ENCODE data around the gene TMOD1.
"Not testable (repeated sequence)": the region's sequence is repeated elsewhere in the genome, so short reads cannot be mapped to it uniquely, and the experiment has no call there.

GRCh38 chr9:97574101-97574571 lies 72.7 kb downstream of the TMOD1 start:
- TF ChIP-seq, protein P1, sequence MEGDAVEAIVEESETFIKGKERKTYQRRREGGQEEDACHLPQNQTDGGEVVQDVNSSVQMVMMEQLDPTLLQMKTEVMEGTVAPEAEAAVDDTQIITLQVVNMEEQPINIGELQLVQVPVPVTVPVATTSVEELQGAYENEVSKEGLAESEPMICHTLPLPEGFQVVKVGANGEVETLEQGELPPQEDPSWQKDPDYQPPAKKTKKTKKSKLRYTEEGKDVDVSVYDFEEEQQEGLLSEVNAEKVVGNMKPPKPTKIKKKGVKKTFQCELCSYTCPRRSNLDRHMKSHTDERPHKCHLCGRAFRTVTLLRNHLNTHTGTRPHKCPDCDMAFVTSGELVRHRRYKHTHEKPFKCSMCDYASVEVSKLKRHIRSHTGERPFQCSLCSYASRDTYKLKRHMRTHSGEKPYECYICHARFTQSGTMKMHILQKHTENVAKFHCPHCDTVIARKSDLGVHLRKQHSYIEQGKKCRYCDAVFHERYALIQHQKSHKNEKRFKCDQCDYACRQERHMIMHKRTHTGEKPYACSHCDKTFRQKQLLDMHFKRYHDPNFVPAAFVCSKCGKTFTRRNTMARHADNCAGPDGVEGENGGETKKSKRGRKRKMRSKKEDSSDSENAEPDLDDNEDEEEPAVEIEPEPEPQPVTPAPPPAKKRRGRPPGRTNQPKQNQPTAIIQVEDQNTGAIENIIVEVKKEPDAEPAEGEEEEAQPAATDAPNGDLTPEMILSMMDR (IDR thresholded peaks at IDR 0.05; ENCODE audit: low read depth, low read length), result not testable (repeated sequence)
- not testable (repeated sequence) for TF ChIP-seq EZH2phosphoT487 (IDR thresholded peaks at IDR 0.05; ENCODE audit: low read depth)

Data from OCI-LY3 (cell line).